Breast epithelium (tissue), 3 donors: ENCODE data around the gene HGFAC.

Experiments
- CTCF ChIP-seq, 3 donors: fragments of 450-650 bp; IDR thresholded peaks; one replicate each; pipeline ENCODE4 v1.5.1; 2016 to 2017; ENCODE audit warnings: antibody characterized with exemption in 3 of 3, mild to moderate bottlenecking in 3 of 3, moderate library complexity in 3 of 3
- POLR2A ChIP-seq: fragments of 450-650 bp; IDR thresholded peaks from one replicate; pipeline ENCODE4 v1.6.1; 2016; ENCODE audit warnings: antibody characterized with exemption, mild to moderate bottlenecking, moderate library complexity
- POLR2AphosphoS5 ChIP-seq, 3 donors: sonication (generic); formaldehyde crosslinking; IDR thresholded peaks; one replicate each; pipeline ENCODE4 v1.6.1; 2017; ENCODE audit warnings: antibody characterized with exemption in 3 of 3

- TF ChIP-seq CTCF (IDR thresholded peaks at IDR 0.05) (no peak), POLR2A (no peak), POLR2AphosphoS5 (IDR thresholded peaks at IDR 0.05) (no peak)
These were observed 2.4 kb upstream of the HGFAC start for GRCh38 chr4:3439391-3439790.
